Right kidney (tissue), 1 donor: ENCODE data around the gene KIF21B.
A peak's percentile ranks its signal among the peaks of the same experiment; 100 is the strongest.

ENCODE experiments used
- DNase-seq: peaks from one replicate; pipeline ENCODE4 v3.0.0-alpha.2; 2016

Gene KIF21B

GRCh38 chr1:201042779-201043461 lies 19.4 kb upstream of the KIF21B start:
- DNase-seq: peak; percentile 53

DNA sequence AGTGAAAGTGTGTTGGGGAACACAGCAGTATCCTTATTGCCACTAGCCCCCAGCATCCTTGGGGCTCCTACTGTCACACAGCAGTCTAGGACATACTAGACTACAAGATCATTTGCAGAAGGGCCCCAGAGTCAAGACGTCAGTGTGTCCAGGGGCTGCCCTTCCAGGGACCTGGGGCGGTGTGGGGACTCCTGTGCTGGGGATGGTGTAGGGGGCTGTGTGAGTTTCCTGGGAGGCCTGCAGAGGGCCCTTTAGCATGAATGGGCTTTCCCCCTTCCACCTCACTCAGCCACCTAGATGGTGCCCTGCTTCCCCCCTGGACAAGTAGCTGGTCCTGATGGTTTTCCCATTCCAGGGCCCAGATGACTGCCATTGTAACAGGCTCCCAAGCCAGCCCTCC lies 17.5 kb upstream of the KIF21B start:
- no peak for DNase-seq

DNA sequence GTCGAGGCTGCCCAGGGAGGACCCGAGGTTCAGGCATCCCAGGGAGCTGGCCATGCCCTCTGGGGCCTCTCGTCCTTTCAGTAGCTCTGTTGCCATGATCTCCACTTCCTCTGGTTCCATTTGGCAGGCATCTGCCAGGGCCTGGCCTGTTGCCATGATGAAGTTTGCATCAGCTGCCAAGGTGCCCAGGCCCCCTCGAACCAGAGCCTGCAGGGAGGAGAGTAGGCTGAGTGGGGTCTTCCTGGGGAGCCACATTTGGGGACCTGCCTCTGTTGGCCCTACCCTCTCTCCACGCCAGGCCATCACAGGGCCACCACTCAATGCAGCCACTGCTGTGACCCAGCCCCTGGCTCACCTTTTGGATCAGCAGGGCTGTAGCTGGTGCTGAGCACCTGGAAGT lies 16.4 kb upstream of the KIF21B start:
- no peak for DNase-seq

DNA sequence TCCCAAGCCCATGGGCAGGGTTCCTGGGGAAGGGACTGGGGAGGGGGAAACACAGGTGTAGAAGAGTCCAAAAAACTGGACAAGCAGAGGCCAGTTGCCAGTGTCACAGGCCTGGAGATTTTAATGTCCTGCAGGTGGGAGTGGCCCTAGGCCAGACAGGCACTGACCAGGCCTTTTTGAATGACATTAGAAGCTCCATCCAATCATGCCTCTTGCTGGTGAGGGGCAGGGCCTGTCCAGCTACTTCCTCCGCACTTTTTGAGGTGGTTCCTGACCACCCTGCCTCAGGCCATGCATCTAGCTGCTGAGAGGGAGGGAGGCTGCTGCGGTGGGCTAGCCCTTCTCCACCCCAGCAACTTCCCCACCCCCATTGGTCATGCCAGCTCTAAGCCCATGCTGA lies 15.9 kb upstream of the KIF21B start:
- no peak for DNase-seq

GRCh38 chr1:201038186-201038876 lies 14.8 kb upstream of the KIF21B start:
- DNase-seq: no peak

- no peak for DNase-seq
Measured at GRCh38 chr1:201036188-201036842, 12.8 kb upstream of the KIF21B start.

GRCh38 chr1:201034671-201035070 lies 11.2 kb upstream of the KIF21B start:
- no peak for DNase-seq

DNA sequence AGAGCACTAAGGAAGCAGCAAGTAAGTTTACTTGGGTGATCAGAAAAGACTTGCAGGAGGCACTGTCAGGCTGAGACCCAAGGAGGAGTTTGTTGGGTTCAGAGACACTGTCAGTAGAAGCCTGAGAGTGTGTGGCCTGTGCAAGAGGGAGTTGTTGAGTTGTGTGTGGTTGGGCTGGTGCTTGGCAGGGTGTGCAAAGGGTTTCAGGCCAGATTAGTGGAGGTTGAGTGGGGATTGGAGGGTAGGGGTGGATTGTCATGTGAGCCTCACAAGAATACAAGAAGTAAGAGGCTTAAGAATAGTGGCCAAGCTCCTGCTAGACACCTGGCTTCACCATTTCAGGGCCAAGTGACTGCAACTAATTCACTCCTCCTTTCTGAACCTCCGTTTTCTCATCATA lies 8.9 kb upstream of the KIF21B start:
- DNase-seq: no peak

DNA sequence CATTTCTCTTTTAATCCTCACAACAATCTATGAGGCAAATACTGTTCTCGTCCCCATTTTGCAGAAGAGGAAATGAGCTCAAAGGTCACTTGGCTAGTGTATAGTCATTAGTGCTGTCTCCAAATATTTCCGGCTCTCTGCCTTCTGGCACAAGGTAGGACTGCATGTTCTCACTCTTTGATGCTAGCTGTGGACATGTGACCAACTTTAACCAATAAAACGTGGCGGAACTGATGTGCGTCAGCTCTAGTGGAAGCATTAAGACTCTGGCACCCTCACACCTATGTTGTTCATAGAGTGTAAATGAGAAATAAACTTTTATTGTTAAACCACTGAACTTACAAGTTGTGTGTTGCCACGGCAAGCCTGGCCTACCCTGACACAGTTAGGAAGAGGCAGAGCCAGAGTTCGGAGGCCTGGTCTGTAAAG lies 5.0 kb upstream of the KIF21B start:
- DNase-seq: no peak

GRCh38 chr1:201026836-201027235 lies 3.3 kb upstream of the KIF21B start:
- no peak for DNase-seq

GRCh38 chr1:201026234-201026633 lies 2.7 kb upstream of the KIF21B start:
- no peak for DNase-seq

DNA sequence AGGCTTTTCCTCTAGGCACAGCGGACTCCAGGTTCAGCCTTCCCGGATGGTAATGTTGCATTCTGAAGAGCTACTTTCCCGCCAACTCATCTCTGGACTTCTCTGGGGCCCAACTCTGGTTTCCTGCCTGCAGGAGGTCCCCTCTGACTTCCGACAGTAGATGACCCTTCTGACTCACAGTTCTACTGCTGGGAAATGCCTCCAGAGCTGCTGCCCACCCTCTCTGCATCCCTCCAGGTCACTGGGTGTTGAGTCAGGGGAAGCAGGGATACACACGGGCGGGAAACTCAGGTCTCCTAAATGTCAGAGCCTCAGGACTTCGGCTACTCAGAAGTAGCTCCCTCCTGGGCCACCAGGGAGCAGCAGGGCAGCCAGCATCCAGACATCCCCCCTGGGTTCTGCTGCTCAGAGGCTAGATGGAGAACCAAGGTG lies 2.1 kb upstream of the KIF21B start:
- no peak for DNase-seq

DNA sequence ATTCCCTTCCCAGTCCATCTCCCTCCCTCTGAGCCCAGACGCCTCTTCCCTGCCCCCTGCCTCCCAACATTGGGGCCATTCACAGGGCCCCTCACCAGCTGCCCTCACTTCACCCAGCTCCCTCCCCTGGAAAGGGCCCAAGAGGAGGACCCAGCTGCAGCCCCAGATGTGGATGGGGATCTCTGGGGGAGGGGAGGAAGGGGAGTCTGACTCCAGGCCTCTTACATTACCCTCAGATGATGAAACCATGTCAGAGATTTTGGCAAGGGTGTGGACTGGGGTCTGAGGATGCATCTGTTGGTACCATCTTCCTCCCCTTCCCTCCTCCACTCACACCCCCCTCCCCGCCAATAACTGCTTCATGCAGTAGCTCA lies 1.1 kb upstream of the KIF21B start:
- DNase-seq: no peak

GRCh38 chr1:201023920-201024624 lies 558 bp upstream of the KIF21B start:
- no peak for DNase-seq

DNA sequence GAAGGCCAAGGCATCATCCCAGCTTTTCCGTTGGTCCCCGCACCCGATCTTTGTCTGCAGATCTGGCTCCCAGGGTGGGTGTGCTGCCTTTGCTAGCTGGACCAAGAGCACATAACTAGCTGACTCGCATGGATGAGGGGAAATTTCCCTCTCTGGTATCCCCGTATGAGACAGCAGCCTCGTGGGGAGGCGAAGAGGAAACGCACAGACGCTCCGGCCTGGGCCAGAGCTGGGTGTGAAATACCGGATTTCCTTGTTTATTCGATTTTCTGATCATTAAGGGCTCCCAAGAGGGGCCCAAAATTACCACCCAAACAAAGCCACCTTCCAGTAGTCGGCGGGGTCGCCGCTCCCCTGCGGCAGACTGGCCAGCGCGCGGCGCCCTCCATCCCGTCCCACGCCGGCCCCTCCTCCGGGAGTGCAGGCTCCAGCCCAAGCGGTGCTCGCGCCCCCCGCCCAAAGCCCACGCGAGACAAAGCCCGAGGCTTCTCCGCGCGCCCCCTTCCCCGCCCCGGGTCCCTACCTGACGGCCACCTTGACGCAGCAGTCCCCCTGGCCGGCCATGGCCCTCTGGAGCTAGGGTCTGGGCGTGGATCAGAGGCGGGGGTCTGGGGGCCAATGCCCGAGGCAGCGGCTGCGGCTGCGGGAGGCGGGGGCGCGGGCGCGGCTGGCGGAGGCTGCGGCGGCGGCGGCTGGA lies 546 bp downstream of the KIF21B start:
- DNase-seq: peak; percentile 53

DNA sequence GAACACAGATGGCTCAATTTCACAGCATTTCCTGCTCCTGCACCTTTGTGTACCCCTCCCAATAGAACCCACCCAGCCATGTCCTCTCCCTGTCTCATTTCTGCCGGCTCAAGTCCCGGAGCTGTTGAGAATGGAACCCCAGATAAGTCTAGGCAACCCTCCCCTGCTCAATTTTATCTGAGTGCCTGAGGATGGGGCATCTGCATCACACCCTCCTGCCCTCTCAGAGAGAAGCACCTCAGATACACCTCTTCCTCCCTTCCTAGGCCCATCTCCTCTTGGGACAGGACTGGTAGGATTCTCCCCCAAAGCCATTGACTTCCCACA lies 1.1 kb downstream of the KIF21B start:
- DNase-seq: no peak

DNA sequence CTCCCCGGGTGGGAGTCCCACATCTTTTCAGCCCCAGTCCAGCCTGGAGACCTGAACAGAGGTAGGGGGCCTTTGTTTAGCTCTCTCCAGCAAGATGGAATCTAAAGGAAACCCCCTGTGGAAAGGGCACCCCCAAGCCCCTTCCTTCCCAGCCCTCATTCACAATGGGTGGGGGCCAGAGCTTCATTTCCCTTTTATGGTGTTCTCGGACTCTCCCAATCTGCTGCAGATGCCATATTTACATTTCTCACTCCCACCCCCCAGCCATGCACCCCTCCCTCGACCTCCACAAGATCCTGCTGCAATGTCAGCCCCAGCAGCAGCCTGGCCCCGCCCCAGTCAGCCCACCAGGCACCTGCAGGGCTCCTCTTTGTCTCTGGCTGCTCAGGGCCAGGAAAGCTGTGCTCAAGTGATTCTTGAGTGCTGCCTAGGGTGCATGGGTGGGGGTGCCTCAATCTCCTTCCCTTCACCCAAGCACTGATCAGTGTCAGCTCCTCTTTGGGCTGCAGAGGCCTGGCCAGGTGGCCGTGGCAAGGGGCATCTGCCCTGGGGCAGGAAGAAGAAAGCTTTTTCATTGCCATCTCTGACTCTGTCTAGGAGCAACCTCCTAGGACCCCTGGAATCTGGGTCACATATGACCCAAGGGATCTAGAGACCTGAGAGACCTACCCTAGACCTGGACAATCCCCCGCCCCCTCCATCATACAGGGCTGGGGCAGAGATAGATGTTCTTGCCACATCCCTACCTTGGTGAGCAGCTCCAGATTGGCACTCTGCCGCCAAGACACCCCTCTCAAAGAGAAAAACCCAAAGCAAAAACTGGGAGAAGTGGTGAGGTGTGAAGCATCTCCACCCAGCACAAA lies 1.7 kb downstream of the KIF21B start:
- DNase-seq: no peak

DNA sequence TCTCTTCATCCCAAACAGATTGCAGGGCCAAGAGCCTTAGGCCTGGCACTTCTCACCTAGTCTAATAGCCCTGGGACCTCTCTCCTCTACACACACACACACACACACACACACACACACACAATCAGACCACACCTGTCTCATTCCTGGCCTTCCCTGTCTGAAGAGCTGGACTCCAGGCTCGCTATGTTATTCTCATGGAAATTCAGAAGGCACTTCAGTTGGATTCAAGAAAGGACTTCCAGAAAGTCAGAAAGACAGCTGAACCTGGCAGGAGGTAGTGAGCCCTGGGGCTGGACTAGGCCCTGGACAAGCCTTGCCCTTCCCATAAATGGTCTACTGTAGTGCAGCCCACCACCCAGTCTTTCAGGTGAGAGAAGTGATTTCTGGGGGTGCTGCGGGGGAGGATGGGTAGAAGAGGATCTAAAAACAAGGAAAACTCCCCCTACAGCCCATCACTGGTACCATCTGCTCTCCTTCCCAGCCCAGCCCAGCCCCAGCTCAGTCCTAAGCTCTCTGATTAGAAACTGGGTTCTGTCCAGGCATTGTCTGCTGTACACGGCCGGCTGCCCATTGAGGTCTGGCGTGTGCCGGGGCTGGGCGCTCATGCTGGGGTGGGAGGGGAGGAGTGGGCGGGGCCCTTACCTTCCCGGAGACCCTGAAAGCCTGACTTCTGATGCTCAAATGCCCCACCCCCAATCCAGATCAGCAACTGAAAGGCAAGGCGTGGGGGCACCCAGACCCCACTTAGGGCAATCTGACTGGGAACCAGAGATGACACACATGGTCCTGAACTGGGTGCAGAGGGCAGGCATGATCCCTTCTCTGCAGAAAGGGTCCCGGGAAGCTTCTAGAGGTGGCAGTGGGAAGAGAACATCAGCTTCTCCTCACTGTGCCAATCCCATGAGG lies 2.5 kb downstream of the KIF21B start:
- no peak for DNase-seq

DNA sequence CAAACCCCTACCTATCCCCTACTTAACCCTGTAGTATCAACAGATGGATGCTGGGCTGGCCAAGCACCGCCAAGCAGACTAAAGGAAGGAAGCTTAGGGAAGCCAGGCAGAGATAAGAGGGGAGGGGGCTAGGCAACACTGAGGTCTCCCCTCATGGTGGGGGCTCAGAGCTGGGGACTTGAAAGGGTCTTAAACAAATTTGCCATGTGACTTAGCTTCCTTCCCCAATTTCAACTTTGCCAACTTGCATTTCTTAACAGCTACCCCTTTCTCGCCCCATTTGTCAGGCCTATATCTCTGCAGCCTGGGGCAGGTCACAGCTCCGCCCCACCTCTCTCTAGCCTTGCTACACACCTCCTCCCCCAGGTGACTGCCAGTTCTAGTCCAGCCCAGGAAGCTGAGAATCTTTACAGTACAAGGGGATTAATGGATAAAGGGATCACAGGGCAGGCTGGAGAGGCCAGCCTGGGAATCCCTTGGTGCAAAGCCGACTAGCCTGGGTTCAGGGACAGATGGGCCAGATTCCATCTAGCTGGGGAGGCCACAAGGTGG lies 3.4 kb downstream of the KIF21B start:
- DNase-seq: no peak

GRCh38 chr1:201019321-201019977 lies 4.1 kb downstream of the KIF21B start:
- no peak for DNase-seq
